Gastroesophageal sphincter (tissue), 3 donors: ENCODE data around the gene WDR18.

ENCODE experiments used
- CTCF ChIP-seq, 4 experiments: fragments of 200-600 bp in 2 of 4; fragments of 450-650 bp in 2 of 4; sonication (generic) in 1 of 4; IDR thresholded peaks; one replicate each; pipeline ENCODE4 v1.5.1; 2017 to 2019; ENCODE audit warnings: antibody characterized with exemption in 4 of 4, mild to moderate bottlenecking in 2 of 4, moderate library complexity in 2 of 4
- POLR2A ChIP-seq, 2 donors: fragments of 450-650 bp; IDR thresholded peaks; one replicate each; pipeline ENCODE4 v1.6.1; 2017; ENCODE audit warnings: antibody characterized with exemption in 2 of 2, mild to moderate bottlenecking in 2 of 2, moderate library complexity in 1 of 2

GRCh38 chr19:1009981-1010538, 25.9 kb downstream of the WDR18 start:
- TF ChIP-seq POLR2A (IDR thresholded peaks at IDR 0.05), result no peak
- no peak for TF ChIP-seq CTCF (IDR thresholded peaks at IDR 0.05)
